Choroid plexus epithelial cell (primary cell): ENCODE measurements around the gene TST.

Experiments
- DNase-seq: peaks from one replicate; pipeline ENCODE4 v3.0.0-alpha.2; 2010; ENCODE audit warnings: low read depth
- H3K4me3 ChIP-seq: 2 replicates; pipeline ENCODE4 v1.5.1; 2011; ENCODE audit warnings: low read depth, mild to moderate bottlenecking, control low read depth, low read length, moderate library complexity
- TF ChIP-seq, protein P1 (sequence below): conservative IDR thresholded peaks from 2 replicates; pipeline ENCODE4 v1.5.1; 2011; ENCODE audit warnings: low read depth, mild to moderate bottlenecking, control low read depth, inconsistent platforms, low read length, moderate library complexity

The TST gene

DNA sequence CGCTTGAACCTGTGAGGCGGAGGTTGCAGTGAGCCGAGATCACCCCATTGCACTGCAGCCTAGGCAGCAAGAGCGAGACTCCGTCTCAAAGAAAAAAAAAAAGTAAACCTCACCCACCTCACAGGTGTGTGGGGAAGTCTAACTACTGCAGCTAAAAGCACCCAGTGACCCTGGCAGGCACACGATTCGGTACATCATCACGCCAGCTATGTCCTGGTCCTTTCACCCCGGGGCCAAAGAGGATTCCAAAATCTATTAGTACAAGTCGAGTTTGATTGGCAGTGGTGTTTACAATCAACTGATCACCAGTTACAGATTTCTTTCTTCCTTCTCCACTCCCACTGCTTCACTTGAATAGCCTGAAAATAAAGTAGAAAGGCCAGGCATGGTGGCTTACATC is 6.3 kb downstream of the TST start:
- TF ChIP-seq, protein P1, sequence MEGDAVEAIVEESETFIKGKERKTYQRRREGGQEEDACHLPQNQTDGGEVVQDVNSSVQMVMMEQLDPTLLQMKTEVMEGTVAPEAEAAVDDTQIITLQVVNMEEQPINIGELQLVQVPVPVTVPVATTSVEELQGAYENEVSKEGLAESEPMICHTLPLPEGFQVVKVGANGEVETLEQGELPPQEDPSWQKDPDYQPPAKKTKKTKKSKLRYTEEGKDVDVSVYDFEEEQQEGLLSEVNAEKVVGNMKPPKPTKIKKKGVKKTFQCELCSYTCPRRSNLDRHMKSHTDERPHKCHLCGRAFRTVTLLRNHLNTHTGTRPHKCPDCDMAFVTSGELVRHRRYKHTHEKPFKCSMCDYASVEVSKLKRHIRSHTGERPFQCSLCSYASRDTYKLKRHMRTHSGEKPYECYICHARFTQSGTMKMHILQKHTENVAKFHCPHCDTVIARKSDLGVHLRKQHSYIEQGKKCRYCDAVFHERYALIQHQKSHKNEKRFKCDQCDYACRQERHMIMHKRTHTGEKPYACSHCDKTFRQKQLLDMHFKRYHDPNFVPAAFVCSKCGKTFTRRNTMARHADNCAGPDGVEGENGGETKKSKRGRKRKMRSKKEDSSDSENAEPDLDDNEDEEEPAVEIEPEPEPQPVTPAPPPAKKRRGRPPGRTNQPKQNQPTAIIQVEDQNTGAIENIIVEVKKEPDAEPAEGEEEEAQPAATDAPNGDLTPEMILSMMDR = no peak
- DNase-seq = no peak
- no peak overlapping the region for H3K4me3 ChIP-seq

DNA sequence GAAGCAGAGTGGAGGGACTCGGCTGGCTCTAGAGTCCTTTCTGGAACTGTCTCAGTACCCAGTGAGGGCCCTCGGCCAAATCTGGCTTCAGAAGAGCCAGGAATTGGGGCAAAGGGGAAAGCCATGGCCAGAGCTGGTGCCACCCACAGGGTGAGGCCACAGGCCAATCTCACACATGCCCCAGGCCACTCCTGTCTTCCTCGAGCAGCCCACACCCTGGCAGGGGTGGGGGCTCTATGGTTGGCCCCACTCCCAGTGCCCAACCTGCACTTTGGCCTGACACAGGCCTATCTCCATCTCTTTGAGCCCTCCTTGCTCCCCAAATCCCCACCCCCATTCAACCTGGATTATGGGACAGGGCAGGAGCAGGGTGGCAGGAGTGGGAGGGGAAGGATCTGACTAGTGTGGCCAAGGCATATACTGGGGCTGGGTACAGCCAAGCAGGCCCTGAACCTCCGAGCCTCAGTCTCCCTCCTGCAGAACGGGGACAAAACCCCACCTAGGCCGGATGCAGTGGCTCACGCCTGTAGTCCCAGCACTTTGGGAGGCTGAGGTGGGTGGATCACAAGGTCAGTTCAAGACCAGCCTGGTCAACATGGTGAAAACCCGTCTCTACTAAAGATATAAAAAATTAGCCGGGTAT is 6.9 kb downstream of the TST start:
- DNase-seq = no peak
- H3K4me3 ChIP-seq = no peak overlapping the region
- TF ChIP-seq, protein P1 = no peak

DNA sequence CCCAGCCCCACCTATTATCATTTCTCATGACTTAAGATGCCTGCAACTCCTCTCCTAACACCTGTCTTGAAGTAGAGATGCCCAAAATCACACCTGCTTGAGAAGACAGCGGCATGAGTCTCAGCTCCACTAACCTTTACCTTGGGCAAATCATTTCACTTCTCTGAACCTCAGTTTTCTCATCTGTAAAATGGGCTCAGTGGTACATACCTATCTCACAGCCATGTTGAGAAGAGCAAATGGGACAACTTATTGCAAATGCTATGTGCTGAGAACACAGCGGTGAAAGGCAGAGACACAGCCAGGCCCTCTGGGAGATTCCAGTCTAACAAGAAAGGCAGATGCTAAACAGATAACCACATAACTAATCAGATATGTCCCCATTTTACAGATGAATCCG is 7.8 kb downstream of the TST start:
- no peak for DNase-seq
- TF ChIP-seq, protein P1 = no peak
- H3K4me3 ChIP-seq = no peak overlapping the region

- DNase-seq = no peak
- H3K4me3 ChIP-seq = no peak overlapping the region
Observed at GRCh38 chr22:37010976-37011375, 8.3 kb downstream of the TST start.

DNA sequence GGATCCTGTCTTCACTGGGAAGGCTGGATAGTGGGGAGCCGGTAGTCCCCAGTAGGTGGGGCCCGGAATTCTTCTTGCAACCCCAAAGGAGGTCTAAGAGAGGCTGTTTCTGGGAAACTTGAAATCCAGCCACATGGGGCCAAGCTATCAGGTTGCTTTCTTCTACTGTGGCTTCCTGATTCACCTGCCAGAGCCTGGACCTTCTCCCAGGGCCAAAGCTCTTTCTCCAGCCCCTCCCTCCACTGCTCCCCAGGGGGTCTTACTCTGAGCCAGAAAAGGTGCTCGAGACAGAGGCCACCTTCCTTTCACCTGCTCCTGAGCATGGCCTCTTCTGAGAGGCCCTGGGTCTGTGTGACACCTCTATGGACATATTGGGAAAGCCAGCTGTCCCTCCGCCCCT is 9.1 kb downstream of the TST start:
- no peak for DNase-seq
- TF ChIP-seq, protein P1 = no peak

More at GRCh38 chr22:37010976-37011375, 8.3 kb downstream of the TST start:
- TF ChIP-seq, protein P1 = no peak

DNA sequence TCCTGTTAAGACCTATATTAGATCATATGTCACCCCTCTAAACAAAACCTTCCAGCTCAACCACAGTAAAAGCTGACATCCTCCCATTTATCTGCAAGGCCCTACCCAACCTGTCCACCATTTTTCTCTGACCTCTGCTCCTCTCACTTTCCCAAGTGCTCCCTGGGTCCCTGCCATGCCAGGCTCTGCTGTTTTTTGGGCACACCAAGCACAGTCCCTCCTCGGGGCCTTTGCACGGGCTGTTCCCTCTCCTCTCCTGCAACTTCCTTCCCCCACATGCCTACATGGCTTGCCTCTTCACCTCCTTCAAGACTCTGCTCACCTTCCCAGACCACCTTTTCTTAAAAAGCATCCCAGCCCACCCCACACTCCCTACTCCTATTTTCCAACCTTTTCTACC is 9.8 kb downstream of the TST start:
- no peak for DNase-seq
- no peak overlapping the region for H3K4me3 ChIP-seq
- TF ChIP-seq, protein P1 = no peak

More for the DNA sequence above, 9.1 kb downstream of the TST start:
- H3K4me3 ChIP-seq = no peak overlapping the region

DNA sequence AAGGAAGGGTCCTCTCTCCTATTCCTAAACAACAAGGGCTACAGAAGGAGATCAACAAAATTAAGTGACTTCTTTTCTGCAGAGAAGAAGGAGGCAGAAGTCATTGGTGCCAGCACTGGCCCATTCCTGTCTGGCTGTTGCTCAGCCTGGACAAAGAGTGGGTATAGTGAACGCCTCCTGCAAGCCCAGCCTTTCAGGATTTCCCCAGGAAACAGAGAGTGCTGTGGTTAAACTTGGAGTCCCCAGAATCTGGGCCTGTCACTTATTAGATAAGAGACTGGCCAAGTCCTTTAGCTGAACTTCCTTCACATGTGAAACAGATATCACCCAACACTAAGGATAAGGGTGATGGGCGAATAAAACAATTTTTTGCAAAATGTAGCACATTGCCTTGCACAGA is 10.9 kb downstream of the TST start:
- H3K4me3 ChIP-seq = no peak overlapping the region
- no peak for DNase-seq
- TF ChIP-seq, protein P1 = no peak
